Activated CD8-positive, alpha-beta memory T cell treated with anti-CD3 and anti-CD28 coated beads, Interleukin-2, amount 10 ng/mL, durations not matched to agents 7 days and 5 days (primary cell): ENCODE measurements around the gene FLYWCH1. TPM values are rescaled to one million over a fixed set of nuclear protein-coding genes. Genes with fewer than 3 reads are reported as not detected.
"Not testable (repeated sequence)": the region's sequence is repeated elsewhere in the genome, so short reads cannot be mapped to it uniquely, and the experiment has no call there.

Experiments
- ATAC-seq: fragments of 150-1000 bp; cut with Tn5 transposase; one replicate; pipeline ENCODE4 v1.10.0; 2021; ENCODE audit warnings: moderate library complexity
- CTCF ChIA-PET: fragments of 350-600 bp; sonication (Branson Sonifier 250); formaldehyde crosslinking; loops from one replicate; lab custom pipeline; 2021; ENCODE audit warnings: antibody characterized with exemption; lab: Charles Lee
- DNase-seq: peaks from one replicate; pipeline ENCODE4 v3.0.0-alpha.2; 2020
- H3K27ac Mint-ChIP-seq: one replicate; pipeline ENCODE4 v1.8.0; 2021; ENCODE audit warnings: mild to moderate bottlenecking, mixed read lengths
- H3K27me3 Mint-ChIP-seq: one replicate; pipeline ENCODE4 v1.8.0; 2021; ENCODE audit warnings: mixed read lengths
- H3K36me3 Mint-ChIP-seq: one replicate; pipeline ENCODE4 v1.8.0; 2021; ENCODE audit warnings: mild to moderate bottlenecking, mixed read lengths
- H3K4me1 Mint-ChIP-seq: one replicate; pipeline ENCODE4 v1.8.0; 2021; ENCODE audit warnings: mixed read lengths
- H3K4me3 Mint-ChIP-seq: one replicate; pipeline ENCODE4 v1.8.0; 2021; ENCODE audit warnings: mild to moderate bottlenecking, moderate library complexity, mixed read lengths
- H3K9me3 Mint-ChIP-seq: one replicate; pipeline ENCODE4 v1.8.0; 2022; ENCODE audit warnings: low read depth, mixed read lengths
- total RNA-seq, 2 experiments: library from RNA; stranded (reverse); gene quantifications; one replicate each; pipeline ENCODE4 v1.2.3, GENCODE V29; 2021

Gene FLYWCH1
- total RNA-seq, 2 experiments from 2014 or later: 52.7 to 58.1 TPM

GRCh38 chr16:2933701-2934100, 22.0 kb downstream of the FLYWCH1 start:
- no peaks in the 10 kb centered on the region for H3K9me3 Mint-ChIP-seq

GRCh38 chr16:2934450-2934849, 22.7 kb downstream of the FLYWCH1 start:
- Mint-ChIP-seq H3K4me3 (no peak overlapping the region), H3K9me3 (no peaks in the 10 kb centered on the region), H3K4me1 (no peaks in the 10 kb centered on the region), H3K36me3 (peaks cover 10% of the 10 kb centered on the region), H3K27me3 (no peaks in the 10 kb centered on the region), H3K27ac (no peak overlapping the region)
- CTCF ChIA-PET: no interaction called here
- DNase-seq: no peak
- no peak for ATAC-seq

More at GRCh38 chr16:2933701-2934100, 22.0 kb downstream of the FLYWCH1 start:
- CTCF ChIA-PET: no interaction called here
- Mint-ChIP-seq H3K4me1 (no peaks in the 10 kb centered on the region), H3K36me3 (peaks cover 6% of the 10 kb centered on the region), H3K27ac (no peak overlapping the region), H3K4me3 (no peak overlapping the region), H3K27me3 (no peaks in the 10 kb centered on the region)
- no peak for DNase-seq
- no peak for ATAC-seq

DNA sequence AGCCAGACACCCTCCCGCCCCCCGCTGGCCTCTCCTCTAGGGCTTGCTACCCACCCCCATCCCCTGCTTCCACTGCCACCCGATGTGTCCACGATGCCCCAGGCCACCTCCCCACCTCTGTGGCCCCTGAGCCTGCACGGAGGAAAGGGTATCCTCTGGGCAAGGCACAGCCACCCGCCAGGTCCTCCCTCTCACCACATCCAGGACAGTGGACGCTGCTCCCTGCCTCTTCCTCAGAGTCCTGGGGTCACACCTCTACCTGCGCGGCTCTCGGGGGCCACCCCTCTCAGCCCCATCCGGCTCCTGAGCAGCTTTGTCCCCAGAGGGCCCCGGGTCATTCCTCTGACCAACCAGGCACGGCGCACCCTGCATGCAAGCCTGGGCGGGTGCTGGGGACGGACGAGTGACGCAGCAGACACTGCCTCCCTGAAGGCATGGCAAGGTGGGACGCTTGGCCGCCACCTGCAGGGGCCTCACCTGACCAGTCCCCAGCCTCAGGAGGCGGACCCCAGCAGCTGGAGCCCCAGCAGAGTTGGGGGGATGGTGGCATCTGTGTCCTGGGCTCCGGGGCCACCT, 24.8 kb downstream of the FLYWCH1 start:
- H3K27me3 Mint-ChIP-seq: no peaks in the 10 kb centered on the region
- H3K36me3 Mint-ChIP-seq: peaks cover 24% of the 10 kb centered on the region
- ATAC-seq (no peak), DNase-seq (no peak)
- no peaks in the 10 kb centered on the region for H3K9me3 Mint-ChIP-seq
- CTCF ChIA-PET: no interaction called here
- H3K27ac Mint-ChIP-seq: no peak overlapping the region
- no peak overlapping the region for H3K4me3 Mint-ChIP-seq
- H3K4me1 Mint-ChIP-seq: no peaks in the 10 kb centered on the region

DNA sequence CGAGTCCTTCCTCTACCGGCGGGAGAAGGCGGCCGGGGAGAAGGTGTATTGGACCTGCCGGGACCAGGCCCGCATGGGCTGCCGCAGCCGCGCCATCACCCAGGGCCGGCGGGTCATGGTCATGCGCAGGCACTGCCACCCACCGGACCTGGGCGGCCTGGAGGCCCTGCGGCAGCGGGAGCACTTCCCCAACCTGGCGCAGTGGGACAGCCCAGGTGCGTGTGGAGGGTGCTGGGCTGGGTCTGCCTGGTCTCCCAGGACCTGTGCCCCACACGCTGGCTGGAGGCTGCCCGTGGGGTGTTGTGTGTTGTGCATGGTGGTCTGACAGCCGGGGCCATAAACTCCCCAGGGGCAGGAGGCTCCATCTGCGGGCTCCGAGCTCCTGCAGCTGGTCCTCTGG, 25.4 kb downstream of the FLYWCH1 start:
- DNase-seq (no peak), ATAC-seq (no peak)
- no peak overlapping the region for H3K4me3 Mint-ChIP-seq
- no peaks in the 10 kb centered on the region for H3K9me3 Mint-ChIP-seq
- CTCF ChIA-PET: no interaction called here
- peaks cover 24% of the 10 kb centered on the region for H3K36me3 Mint-ChIP-seq
- no peaks in the 10 kb centered on the region for H3K4me1 Mint-ChIP-seq
- H3K27me3 Mint-ChIP-seq: no peaks in the 10 kb centered on the region
- no peak overlapping the region for H3K27ac Mint-ChIP-seq

GRCh38 chr16:2938206-2938605, 26.5 kb downstream of the FLYWCH1 start:
- H3K9me3 Mint-ChIP-seq: no peaks in the 10 kb centered on the region
- DNase-seq (no peak), ATAC-seq (no peak)
- no peak overlapping the region for H3K27ac Mint-ChIP-seq
- H3K27me3 Mint-ChIP-seq: no peaks in the 10 kb centered on the region
- H3K36me3 Mint-ChIP-seq: peaks cover 24% of the 10 kb centered on the region
- no peak overlapping the region for H3K4me3 Mint-ChIP-seq
- CTCF ChIA-PET: no interaction called here
- H3K4me1 Mint-ChIP-seq: no peaks in the 10 kb centered on the region

DNA sequence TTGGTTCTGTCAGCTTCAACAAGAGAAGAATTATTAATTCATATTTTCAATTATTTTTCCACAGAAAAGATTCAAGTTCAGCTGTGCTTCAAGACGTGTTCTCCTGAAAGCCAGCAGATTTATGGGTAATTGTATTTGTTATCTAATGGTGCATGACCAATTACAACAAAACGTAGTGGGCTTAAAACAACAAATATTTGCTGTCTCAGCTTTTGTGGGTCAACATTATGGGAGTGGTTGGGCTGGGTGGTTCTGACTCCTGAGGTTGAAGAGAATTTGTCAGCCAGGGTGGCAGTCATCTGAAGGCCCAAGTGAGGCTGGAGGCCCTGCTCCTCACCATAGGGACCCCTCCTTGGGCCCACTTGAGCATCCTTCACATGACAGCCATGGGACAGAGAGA, 28.2 kb downstream of the FLYWCH1 start:
- H3K36me3 Mint-ChIP-seq: peaks cover 20% of the 10 kb centered on the region

GRCh38 chr16:2942045-2942444, 30.3 kb downstream of the FLYWCH1 start:
- Mint-ChIP-seq H3K9me3 (no peaks in the 10 kb centered on the region), H3K4me1 (no peaks in the 10 kb centered on the region), H3K27ac (no peak overlapping the region), H3K4me3 (no peak overlapping the region), H3K27me3 (no peaks in the 10 kb centered on the region), H3K36me3 (peaks cover 22% of the 10 kb centered on the region)
- ATAC-seq (no peak), DNase-seq (no peak)
- CTCF ChIA-PET: interaction anchor here (1.0 to 3.9 kb wide), 2 partner anchors 15 to 31 kb away, joined by 3 to 20 read pairs; no protein-coding TSS in a partner anchor

More for the DNA sequence above, 28.2 kb downstream of the FLYWCH1 start:
- DNase-seq (no peak), ATAC-seq (no peak)
- CTCF ChIA-PET: interaction anchor here (1.0 to 1.4 kb wide), 3 partner anchors 13 to 65 kb away, joined by 3 to 4 read pairs (median 3); partner anchors contain the start of gene PAQR4
- H3K27ac Mint-ChIP-seq: no peak overlapping the region
- no peaks in the 10 kb centered on the region for H3K4me1 Mint-ChIP-seq
- H3K4me3 Mint-ChIP-seq: no peak overlapping the region
- H3K27me3 Mint-ChIP-seq: no peaks in the 10 kb centered on the region
- H3K9me3 Mint-ChIP-seq: no peaks in the 10 kb centered on the region

GRCh38 chr16:2943716-2944115, 32.0 kb downstream of the FLYWCH1 start:
- H3K9me3 Mint-ChIP-seq, H3K27me3 Mint-ChIP-seq, ATAC-seq, H3K27ac Mint-ChIP-seq, H3K4me1 Mint-ChIP-seq, H3K4me3 Mint-ChIP-seq, DNase-seq: not testable (repeated sequence)
- H3K36me3 Mint-ChIP-seq: peaks cover 23% of the 10 kb centered on the region
- CTCF ChIA-PET: interaction anchor here (3.9 kb wide), 1 partner anchor 17 kb away, joined by 20 read pairs; no protein-coding TSS in a partner anchor

GRCh38 chr16:2946649-2947048, 34.9 kb downstream of the FLYWCH1 start:
- DNase-seq: no peak
- Mint-ChIP-seq H3K36me3 (peaks cover 5% of the 10 kb centered on the region), H3K9me3 (no peaks in the 10 kb centered on the region), H3K27me3 (no peaks in the 10 kb centered on the region), H3K4me1 (no peaks in the 10 kb centered on the region), H3K4me3 (no peak overlapping the region), H3K27ac (no peak overlapping the region)
- CTCF ChIA-PET: interaction anchor here (1.3 to 3.0 kb wide), 2 partner anchors 15 to 20 kb away, joined by 6 to 13 read pairs; no protein-coding TSS in a partner anchor
- no peak for ATAC-seq

GRCh38 chr16:2948807-2949704, 37.3 kb downstream of the FLYWCH1 start:
- H3K4me3 Mint-ChIP-seq: no peak overlapping the region
- H3K27me3 Mint-ChIP-seq: peaks cover 6% of the 10 kb centered on the region
- CTCF ChIA-PET: interaction anchor here (3.0 kb wide), 1 partner anchor 22 kb away, joined by 13 read pairs; no protein-coding TSS in a partner anchor
- peaks cover 3% of the 10 kb centered on the region for H3K36me3 Mint-ChIP-seq
- ATAC-seq (no peak), DNase-seq (no peak)
- H3K4me1 Mint-ChIP-seq: no peaks in the 10 kb centered on the region
- no peak overlapping the region for H3K27ac Mint-ChIP-seq
- H3K9me3 Mint-ChIP-seq: no peaks in the 10 kb centered on the region

DNA sequence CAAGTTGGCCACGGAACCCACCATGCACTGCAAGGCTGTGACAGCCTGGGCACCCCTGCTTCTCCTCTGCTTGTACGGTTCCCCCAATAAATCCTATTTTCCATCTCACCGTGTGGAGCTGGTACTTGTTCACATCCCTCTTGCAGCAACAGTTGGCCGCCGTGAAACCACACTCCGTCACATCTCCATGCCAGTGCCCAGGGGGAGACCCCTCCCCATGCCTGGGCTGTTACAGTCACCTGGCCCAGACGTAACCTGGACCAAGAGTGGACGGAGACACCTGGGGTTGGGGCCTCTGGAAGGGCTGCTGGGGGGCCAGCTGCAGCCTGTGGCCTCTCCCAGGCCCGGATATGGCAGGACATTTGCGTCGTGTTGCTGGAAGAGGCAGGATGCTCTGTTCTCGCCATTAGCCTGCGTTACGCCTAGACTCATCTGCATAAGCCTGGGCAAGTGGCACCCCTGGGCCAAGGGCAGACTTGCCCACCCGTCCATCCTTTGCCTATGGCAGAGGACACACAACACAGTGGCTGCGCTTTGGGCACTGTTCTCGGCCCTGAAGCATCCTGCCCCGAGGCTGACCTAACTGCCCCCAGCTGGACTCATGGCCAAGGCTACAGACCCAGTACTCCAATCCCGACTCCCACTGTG, 38.1 kb downstream of the FLYWCH1 start:
- DNase-seq: no peak
- CTCF ChIA-PET: interaction anchor here (1.0 to 3.0 kb wide), 2 partner anchors 23 to 31 kb away, joined by 3 to 13 read pairs; partner anchors contain the start of gene PKMYT1

DNA sequence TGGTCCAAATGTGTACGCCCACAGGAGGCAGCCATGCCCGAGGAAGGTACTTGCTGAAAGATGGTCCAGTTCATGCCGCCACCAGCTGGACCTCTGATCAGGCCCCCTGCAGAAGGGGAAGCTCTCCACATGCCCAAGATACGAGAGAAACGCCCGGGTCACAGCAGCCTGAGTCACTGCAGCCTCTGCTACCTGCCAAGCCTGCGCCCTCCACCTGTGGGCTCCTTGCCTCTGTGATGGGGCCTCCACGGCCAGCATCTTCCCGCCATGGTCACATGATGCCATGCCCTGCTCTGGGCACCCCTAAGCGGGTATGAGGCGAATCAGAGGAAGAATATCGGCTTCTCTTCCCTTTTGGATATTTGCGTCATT, 38.6 kb downstream of the FLYWCH1 start:
- peaks cover 10% of the 10 kb centered on the region for H3K27me3 Mint-ChIP-seq
- peaks cover 3% of the 10 kb centered on the region for H3K36me3 Mint-ChIP-seq
- no peaks in the 10 kb centered on the region for H3K4me1 Mint-ChIP-seq
- ATAC-seq: no peak
- H3K4me3 Mint-ChIP-seq: no peak overlapping the region
- no peak for DNase-seq
- CTCF ChIA-PET: interaction anchor here (1.0 to 1.1 kb wide), 2 partner anchors 30 to 31 kb away, joined by 3 read pairs; partner anchors contain the start of gene PKMYT1
- no peaks in the 10 kb centered on the region for H3K9me3 Mint-ChIP-seq
- H3K27ac Mint-ChIP-seq: no peak overlapping the region

More for the DNA sequence above, 38.1 kb downstream of the FLYWCH1 start:
- Mint-ChIP-seq H3K27ac (no peak overlapping the region), H3K36me3 (peaks cover 3% of the 10 kb centered on the region), H3K27me3 (peaks cover 10% of the 10 kb centered on the region), H3K9me3 (no peaks in the 10 kb centered on the region), H3K4me3 (no peak overlapping the region), H3K4me1 (no peaks in the 10 kb centered on the region)
- ATAC-seq: no peak

DNA sequence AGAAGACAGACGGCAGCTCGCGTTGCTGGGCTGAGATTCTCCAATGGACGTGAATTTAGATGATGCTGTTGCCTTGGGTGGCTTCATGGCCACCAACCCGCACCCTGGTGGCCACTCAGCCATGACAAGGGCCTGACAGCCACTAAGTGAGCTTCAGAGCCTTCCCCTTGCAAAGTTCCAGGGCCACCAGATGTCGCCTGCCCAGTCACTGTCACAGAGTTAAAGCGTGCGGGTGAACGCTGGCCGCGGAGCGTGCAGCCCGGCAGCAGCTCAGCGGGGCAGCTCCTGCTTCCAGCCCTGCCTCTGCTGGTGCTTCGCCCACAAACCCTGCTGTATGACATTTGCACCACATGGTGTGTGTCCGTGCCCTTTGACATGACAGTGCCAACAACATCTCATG, 39.0 kb downstream of the FLYWCH1 start:
- Mint-ChIP-seq H3K9me3 (no peaks in the 10 kb centered on the region), H3K27ac (no peak overlapping the region), H3K4me3 (no peak overlapping the region), H3K27me3 (peaks cover 10% of the 10 kb centered on the region), H3K4me1 (no peaks in the 10 kb centered on the region), H3K36me3 (peaks cover 3% of the 10 kb centered on the region)
- no peak for ATAC-seq
- CTCF ChIA-PET: interaction anchor here (1.0 to 1.6 kb wide), 4 partner anchors 13 to 32 kb away, joined by 3 to 4 read pairs (median 3); partner anchors contain the start of genes KREMEN2 and PKMYT1
- DNase-seq: no peak
